Astrocyte of the cerebellum (primary cell): ENCODE measurements around the gene ZNHIT3.

Experiments used
- DNase-seq: peaks from one replicate; pipeline ENCODE4 v3.0.0-alpha.2; 2011; ENCODE audit warnings: low read depth
- H3K4me3 ChIP-seq: 2 replicates; pipeline ENCODE4 v1.5.1; 2011; ENCODE audit warnings: mild to moderate bottlenecking, low read depth, low read length, moderate library complexity
- CTCF ChIP-seq: IDR thresholded peaks from 2 replicates; pipeline ENCODE4 v1.5.1; 2012; ENCODE audit warnings: low read length, low read depth, moderate library complexity, mild to moderate bottlenecking; ENCODE audit errors: missing control alignments
- in situ Hi-C: cut with HindIII; loops from 2 replicates; pipeline ENCODE4 v1.10.0; 2017; ENCODE audit warnings: low sequenced_read_pairs

Gene ZNHIT3

GRCh38 chr17:36498155-36498554 lies 11.7 kb downstream of the ZNHIT3 start:
- no peak for DNase-seq
- no peak overlapping the region for H3K4me3 ChIP-seq
- no peak for TF ChIP-seq CTCF
- in situ Hi-C loops = loop anchor here (25.0 kb wide), 3 partner anchors 286 to 511 kb away; partner anchors contain the start of genes CCL14, CCL16, CCL3 and CCL4L2

GRCh38 chr17:36498560-36499300 lies 12.2 kb downstream of the ZNHIT3 start:
- TF ChIP-seq CTCF = no peak
- DNase-seq = no peak
- in situ Hi-C loops = loop anchor here (25.0 kb wide), 3 partner anchors 286 to 511 kb away; partner anchors contain the start of genes CCL14, CCL16, CCL3 and CCL4L2
- no peak overlapping the region for H3K4me3 ChIP-seq

- no peak overlapping the region for H3K4me3 ChIP-seq
- in situ Hi-C loops = no loop called here
- no peak for TF ChIP-seq CTCF
- no peak for DNase-seq
Observed at GRCh38 chr17:36500745-36501225, 14.3 kb downstream of the ZNHIT3 start.

GRCh38 chr17:36501351-36501750 lies 14.9 kb downstream of the ZNHIT3 start:
- no peak for DNase-seq
- H3K4me3 ChIP-seq = no peak overlapping the region
- no peak for TF ChIP-seq CTCF
- in situ Hi-C loops = no loop called here

- no peak for DNase-seq
- in situ Hi-C loops = no loop called here
- H3K4me3 ChIP-seq = no peak overlapping the region
- no peak for TF ChIP-seq CTCF
Observed at GRCh38 chr17:36501963-36502362, 15.5 kb downstream of the ZNHIT3 start.

GRCh38 chr17:36503456-36504155 lies 17.1 kb downstream of the ZNHIT3 start:
- in situ Hi-C loops = no loop called here
- TF ChIP-seq CTCF = no peak
- H3K4me3 ChIP-seq = no peak overlapping the region

More at GRCh38 chr17:36503456-36504155, 17.1 kb downstream of the ZNHIT3 start:
- no peak for DNase-seq
